Right lung (tissue), 5 donors: ENCODE data around the gene STXBP6. TPM values are rescaled to one million over a fixed set of nuclear protein-coding genes. Genes with fewer than 3 reads are reported as not detected.
A peak's percentile ranks its signal among the peaks of the same experiment; 100 is the strongest.
"Not testable (repeated sequence)": the region's sequence is repeated elsewhere in the genome, so short reads cannot be mapped to it uniquely, and the experiment has no call there.

Source experiments
- DNase-seq, 2 donors: peaks; one replicate each; pipeline ENCODE4 v3.0.0-alpha.2; 2013
- polyA plus RNA-seq, 5 donors: library from polyadenylated mRNA; unstranded; fragments of 120-200 nt; gene quantifications; one replicate each; pipeline versions ENCODE4 v1.2.1 to v1.2.3, GENCODE V29; 2013; ENCODE audit warnings: inconsistent platforms in 1 of 5, low replicate concordance in 1 of 5; ENCODE audit not compliant: insufficient read length in 5 of 5, insufficient read depth in 1 of 5

The STXBP6 gene
- polyA plus RNA-seq, 5 donors = 39.1 to 61.9 (median 50.3) TPM

DNA sequence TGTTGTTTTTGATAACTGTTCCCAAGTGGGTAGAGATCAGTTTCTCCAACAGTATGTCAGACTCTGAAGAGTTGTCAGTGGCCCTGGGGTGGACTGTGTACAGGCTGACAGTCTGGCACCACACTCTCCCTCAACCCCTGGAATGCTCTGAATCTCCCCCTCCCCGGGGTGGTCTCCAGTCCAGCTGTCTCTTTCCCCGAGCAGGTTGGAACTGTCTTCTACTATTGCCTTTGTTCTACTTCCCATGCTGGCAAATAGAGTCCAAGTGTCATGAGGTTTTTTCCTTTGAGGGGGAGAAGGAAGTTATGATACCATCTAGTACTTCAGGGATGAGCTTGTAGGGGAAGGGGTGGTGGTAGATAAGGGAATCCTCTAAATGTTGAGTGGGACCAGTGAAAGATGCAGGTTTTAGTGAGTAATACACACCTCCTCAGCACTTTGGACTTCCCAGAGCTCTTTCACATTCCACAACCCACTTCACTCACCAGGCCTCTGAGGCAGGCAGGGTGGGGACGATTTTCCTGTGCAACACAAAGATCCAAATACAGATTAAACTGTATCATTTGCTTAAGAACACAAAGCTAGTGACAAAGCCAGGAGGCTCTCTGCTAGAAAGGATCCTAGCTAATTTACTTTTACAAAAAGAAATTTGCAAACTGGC is 245.3 kb downstream of the STXBP6 start:
- DNase-seq = no peak

DNA sequence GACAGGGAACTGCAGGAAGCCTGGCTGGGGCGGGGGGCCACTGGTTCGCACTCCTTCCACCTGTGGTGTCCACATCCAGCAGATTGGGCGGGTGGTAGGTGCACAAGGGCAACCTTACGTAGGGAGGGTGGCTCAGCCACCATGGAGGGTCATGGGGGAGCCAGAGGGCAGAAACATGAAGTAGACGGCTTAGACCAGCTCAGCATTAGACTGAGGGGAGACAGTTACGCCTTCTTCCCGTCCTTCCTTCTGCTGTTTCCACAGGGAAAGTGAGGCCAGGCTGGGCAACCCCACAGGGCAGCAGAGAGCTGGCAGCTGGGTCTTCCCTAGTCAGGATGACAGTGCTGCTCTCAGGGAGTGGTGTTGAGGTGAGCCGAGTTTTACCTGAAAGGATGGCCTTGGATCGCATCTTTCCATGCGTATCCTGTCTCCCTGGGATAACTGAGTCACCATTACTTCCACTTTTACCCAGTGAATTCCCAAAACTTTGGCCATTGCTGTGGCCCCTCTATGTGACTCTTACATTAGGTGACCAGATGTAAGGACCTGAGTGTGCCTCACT is 245.9 kb downstream of the STXBP6 start:
- no peak for DNase-seq

DNA sequence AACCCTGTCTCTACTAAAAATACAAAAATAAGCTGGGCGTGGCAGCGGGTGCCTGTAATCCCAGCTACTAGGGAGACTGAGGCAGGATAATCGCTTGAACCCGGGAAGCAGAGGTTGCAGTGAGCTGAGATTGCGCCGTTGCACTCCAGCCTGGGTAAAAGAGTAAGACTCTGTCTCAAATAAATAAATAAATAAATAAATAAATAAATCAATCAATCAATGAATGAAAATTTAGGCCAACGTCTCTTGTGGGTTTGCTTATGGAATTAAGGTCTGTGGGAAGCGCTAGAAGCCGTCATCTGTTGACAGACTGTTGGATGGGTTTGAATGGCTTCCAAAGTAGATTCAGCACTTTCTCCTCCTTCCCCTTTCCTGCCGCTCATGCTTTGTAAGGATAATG is 246.5 kb downstream of the STXBP6 start:
- not testable (repeated sequence) for DNase-seq

DNA sequence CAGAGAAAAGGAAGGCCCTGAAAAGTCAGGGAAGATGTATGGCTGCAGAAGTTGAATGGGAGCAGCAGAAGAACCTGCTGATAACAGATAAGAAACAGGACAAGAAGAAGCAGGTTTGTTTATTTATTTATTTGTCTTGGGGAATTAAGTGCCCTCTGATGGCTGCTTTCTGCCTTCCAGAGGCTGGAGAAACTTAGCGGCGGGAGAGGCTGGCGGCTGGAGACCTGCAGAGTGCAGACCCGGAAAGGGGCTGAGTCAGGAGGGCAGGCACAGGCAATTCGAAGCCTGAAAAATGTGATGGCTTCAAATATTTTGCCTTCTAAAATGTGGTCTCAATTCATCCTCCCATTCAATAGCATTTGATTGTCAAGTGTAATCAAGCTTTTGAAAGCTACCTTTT is 247.7 kb downstream of the STXBP6 start:
- no peak for DNase-seq

DNA sequence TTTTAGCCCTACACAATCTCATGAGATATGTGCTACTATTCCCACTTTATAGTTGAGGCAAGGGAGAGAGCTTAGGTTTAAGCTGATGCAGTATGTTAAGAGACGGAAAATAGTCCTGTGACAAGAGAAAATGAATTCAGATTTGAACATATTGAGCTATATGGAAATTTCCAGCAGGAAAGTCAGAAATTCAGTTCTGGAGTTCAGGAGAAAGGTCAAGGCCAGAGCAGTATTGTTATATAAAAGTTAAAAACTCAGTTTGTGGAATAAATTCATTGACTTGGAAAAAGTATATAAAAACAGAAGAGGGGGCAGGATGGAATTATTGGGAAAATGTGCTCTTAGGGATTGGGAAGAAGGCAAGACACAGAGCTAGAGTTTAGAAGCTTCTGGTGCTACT is 248.9 kb downstream of the STXBP6 start:
- DNase-seq = no peak

DNA sequence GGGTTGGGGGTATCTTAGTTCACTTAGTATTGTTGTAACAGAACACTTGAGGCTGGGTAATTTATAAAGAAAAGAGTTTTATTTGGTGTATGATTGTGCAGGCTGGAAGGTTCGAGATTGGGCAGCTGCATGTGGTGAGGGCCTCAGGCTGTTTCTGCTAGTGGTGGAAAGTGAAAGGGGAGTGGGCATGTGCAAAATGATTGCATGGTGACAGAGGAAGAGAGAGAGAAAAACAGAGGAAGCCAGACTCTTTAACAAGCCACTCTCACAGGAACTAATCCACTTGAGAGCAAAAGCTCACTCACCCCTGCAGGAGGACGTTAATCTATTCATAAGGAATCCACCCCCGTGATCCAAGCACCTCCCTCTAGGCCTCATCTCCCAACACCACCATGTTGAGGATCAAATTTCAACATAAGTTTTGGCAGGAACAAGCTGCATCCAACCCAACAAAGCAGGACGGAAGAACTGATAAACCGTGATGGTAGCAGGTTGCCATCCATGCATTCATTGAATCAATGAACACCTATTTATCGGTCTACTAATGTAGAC is 251.0 kb downstream of the STXBP6 start:
- no peak for DNase-seq

DNA sequence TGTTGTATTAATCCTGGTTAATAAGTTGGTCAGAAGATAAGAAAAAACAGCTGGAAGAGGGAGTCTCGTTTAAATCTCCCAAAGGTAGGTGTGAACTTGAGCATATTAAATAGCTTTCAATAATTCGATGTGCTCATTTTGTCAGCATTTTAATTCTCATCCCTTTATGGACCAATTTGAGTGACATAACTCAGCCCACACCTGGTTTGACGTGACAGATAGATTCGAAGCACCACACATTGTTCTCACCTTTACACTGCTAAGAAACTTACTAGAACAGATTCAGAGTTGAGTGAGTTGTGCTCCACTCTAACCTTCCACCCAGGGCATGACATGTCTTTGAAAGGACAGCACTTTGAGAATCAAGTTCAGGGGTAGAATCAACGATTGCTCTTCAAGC is 254.5 kb downstream of the STXBP6 start:
- no peak for DNase-seq

DNA sequence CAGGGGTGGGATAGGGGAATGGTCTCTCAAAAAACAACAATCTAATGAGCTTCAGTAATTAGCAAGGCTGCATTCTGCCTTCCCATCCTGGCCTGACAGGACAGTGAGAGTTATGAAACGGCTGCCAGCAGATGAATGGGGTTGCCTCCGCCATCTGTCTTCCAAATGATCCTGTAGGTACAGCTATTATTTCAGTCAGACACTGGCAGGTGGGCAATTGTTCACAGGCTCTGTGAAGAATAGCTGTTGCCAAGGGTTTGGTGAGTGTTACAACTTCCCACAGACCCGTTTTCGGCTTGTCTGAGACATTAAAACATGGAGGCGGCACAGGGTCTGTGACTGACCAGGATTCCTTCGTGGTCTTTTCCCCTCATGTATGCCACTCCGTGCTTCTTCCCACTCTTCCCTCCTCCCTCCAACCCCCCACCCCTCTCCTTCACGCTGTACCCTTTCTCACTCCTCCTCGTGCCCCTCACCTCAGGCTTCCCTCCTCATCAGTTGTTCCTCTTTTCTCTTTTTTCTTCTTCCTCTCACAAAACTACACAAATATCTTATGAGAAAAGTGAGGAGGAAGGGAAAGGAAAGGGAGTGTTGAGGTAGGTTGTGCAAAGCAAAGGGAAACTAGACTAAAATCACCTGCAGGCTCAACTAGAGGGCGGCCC is 255.2 kb downstream of the STXBP6 start:
- no peak for DNase-seq

DNA sequence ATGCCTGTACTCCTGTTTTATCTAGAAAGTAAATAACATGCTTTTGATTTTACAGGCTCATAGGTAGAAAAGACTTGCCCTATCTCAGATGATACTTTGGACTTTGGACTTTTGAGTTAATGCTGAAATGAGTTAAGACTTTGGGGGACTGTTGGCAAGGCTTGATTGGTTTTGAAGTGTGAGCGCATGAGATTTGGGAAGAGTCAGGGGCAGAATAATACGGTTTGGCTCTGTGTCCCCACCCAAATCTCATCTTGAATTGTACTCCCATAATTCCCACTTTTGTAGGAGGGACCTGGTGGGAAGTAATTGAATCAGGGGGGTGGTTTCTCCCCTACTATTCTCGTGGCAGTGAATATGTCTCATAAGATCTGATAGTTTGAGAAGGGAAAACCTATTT is 259.8 kb downstream of the STXBP6 start:
- no peak for DNase-seq

DNA sequence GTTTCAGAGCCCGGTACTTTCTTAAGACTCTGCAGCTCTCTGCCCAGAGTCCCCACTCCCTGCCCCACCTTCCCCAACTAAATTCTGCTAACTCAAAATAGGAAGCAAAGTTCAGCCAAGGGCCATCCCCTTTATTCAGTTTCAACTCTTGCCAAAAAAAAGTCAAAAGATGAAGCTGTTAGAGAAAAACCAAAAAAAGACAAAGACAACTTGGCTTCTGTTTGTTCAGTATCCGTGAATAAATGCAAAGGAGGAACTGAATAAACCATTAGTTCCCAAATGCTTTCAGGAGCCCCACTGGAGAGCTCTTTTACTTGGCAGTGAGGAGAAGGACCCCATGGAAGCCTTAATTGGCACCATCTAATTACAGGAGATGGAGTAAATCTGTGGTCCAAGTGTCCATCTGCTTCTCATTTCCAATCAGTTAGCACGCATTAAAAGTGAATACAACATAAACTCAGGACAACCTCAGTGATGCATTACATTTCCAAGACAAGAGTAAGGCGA is 260.5 kb downstream of the STXBP6 start:
- peak; percentile 90 to 95 for DNase-seq

DNA sequence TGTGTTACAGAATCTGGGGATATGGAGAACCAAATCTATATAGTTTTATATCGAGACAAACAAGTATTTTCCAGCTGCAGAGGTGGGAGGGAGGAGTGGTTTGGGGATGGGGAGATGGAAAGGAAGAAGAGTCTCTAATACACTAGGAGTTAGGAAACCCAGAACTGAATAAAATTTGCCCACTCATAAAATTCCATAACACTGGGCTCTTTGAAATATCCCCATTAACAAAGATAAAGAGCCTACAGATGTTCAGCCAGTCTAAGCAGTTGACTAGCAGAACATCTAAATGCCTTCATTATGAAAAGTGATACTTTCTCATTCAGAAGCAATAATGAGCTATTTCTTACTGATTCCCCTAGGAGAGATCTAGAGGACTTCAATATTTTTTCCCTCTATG is 264.2 kb downstream of the STXBP6 start:
- DNase-seq = no peak

DNA sequence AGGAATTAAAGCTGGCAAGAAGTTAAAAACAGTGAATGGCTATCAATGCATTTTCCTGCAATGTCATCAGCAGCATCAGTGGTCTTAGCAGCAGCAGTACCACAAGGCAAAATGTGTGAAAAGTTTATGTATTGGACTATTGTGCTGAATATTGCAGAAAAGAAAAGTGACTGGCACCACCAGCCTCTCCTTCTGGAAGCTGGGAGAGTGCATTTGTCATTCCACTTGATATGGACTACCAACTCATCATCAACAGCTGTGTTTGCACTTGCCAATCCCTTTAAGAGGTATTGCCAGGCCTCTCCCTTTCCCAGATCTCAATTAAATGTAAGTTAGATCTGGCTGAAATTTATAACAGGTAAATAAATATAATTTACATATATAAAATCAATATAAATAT is 265.0 kb downstream of the STXBP6 start:
- no peak for DNase-seq

DNA sequence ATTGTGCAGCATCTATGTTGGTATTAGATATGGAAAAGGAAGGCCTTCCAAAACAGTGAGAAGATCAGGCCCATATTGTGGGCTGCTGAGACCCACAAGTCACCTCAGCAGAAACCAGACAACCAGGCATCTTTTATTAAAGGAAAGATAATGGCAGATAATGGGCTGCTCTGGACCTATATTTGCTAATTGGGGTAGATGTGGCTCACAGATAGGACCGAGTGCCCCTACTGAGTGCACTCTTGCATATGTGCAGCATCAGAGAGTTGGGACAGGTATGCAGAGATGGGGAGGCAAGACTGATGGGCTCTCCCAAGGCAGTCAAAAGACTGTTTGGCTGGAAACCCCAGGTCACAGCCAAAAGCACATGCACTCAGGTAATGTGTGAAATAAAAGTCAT is 266.2 kb downstream of the STXBP6 start:
- DNase-seq = no peak

DNA sequence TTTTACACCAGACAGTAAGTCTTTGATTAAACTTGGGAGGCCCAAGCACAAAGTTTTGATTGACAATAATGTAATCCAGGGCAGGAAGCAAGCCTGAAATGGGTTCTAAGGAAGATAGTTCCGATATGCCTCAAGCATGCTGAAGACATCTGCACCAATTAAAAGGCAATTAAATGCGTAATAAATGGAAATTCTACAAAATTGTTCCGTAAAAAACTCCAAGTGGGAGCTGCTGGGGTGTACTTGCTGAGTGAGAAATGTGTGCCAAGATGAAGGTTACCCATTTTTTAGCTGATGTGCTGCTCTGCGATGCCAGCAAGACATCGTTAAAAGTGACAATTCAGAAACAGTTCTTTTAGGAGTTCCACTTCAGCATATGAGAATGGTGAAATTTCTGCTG is 269.7 kb downstream of the STXBP6 start:
- no peak for DNase-seq

DNA sequence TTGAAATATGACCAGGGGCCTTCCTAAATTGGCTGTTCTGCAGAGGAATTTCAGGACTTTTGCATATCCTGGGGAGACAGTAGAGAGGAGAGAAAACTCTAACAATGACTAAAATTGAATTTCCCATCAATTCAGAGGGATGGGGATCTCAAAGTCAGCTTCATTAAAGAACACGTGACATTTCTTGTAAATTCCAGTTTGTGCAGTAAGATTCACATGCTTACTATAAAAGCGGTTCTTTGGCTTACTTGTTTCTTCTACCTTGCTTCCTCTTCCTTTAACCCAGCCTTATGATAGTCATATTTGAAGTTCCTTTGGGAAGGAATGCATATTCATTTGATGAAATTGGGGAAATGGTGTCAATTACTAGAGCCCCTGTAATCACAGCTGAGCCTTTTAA is 272.3 kb downstream of the STXBP6 start:
- no peak for DNase-seq

DNA sequence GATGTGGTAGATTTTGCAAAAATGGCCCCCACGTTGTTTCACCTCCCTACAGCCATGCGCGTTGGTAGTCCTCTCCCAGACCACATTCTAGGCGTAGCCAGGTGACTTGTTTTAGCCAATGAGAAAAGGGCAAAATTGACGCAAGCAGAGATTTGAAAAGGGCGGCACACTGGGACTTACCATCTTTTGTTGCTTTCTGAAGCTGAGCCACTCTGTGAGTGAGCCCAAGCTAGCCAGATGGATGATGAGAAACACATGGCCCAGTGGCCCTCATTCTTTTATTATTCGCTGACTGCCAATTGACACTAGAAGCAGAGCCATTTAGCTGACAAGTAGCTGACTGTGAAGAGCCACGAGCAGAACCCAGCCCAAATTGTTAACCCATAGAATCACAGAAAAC is 274.0 kb downstream of the STXBP6 start:
- peak; percentile 42 to 45 for DNase-seq

DNA sequence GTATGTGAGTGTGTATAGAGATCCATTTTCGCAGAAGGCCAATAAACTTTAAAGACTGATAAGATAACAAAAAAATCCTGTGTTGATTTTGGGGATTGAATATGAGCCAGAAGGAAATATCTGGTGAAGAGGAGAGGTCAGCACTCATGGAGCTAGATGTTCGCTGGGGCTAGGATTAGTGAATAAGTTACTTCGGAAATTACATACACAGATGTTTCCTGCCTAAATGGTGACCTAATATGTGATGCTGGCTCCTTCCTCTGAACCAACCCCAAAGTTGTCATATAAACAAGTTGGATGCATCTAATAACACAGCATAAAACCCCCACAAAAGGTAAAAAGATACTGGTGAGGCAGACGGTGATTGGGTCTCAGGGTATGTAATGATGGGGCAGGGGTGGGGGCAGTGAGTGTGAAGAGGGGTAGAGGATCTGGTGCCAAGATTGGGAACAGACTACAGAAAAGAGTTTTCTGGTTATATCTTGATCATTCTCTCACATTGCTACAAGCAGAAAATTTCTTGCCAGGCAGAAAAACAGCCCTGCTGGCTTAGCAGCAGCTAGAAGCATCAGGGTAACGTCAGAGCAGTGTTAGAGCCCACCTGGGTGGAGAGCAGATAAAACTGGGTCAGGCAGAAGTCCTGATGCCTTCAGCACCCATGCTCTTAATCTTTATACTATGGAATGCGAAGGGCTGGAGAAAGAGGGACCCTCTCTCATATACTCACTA is 275.6 kb downstream of the STXBP6 start:
- DNase-seq = peak; percentile 85 to 90

DNA sequence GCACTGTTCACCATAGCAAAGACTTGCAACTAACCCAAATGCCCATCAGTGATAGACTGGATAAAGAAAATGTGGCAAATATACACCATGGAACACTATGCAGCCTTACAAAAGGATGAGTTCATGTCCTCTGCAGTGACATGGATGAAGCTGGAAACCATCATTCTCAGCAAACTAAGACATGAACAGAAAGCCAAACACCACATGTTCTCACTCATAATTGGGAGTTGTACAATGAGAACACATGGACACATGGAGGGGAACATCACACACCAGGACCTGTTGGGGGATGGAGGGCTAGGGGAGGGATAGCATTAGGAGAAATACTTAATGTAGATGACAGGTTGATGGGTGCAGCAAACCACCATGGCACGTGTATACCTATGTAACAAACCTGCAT is 276.4 kb downstream of the STXBP6 start:
- not testable (repeated sequence) for DNase-seq

DNA sequence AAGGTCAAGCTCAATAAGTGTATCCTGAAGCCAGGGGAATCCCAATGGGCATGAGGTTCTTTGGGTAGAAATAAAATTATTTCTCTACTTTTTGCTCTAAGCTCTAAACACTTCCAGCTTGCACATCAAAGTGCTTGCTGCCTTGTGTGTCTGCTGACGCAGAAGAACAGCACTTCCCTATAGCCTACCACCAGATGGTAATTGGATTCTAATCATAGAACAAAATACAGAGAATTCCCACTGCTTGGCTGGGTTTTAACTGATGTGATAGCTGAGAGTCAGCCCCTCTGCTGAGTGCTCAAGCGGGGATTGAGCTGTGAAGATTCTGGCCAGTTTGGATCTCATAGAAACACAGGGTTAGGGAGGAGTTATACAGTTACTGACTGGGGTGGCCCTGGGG is 283.5 kb downstream of the STXBP6 start:
- DNase-seq = no peak

DNA sequence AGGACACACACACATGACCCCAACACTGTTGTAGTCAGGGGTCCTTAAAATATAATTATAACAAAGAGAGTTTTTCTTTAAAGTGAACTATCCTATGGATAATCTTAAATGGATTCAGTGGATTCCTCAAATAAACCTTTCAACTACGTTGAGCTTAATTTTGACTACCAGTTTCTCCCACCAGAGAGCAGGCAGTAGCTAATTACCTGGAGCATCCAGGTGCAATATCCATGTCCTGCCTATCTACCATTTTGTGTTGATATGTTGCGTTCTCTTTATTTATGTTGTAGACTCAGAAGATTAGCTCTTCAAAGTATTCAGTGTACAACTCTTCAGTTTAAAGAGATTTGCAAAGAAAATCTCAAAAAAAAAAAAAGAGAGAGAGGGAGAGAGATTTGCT is 288.8 kb downstream of the STXBP6 start:
- no peak for DNase-seq
